Vagina (tissue), 2 donors: ENCODE measurements around the gene NRARP. TPM values are rescaled to one million over a fixed set of nuclear protein-coding genes. Genes with fewer than 3 reads are reported as not detected.
"Not testable (repeated sequence)": the region's sequence is repeated elsewhere in the genome, so short reads cannot be mapped to it uniquely, and the experiment has no call there.

Experiments
- DNase-seq, 2 donors: peaks; one replicate each; pipeline ENCODE4 v3.0.0-alpha.2; 2017; ENCODE audit errors: extremely low spot score in 2 of 2
- H3K27ac ChIP-seq: fragments of 200-600 bp; sonication (generic); one replicate; pipeline ENCODE4 v1.5.1; 2019
- H3K27me3 ChIP-seq: fragments of 200-600 bp; sonication (generic); one replicate; pipeline ENCODE4 v1.5.1; 2019
- H3K36me3 ChIP-seq, 2 donors: fragments of 200-600 bp; sonication (generic); one replicate each; pipeline ENCODE4 v1.5.1; 2017 to 2019
- H3K4me1 ChIP-seq: fragments of 200-600 bp; sonication (generic); one replicate; pipeline ENCODE4 v1.5.1; 2019
- H3K4me3 ChIP-seq, 2 donors: fragments of 200-600 bp; sonication (generic); 1 replicate in 1 of 2; 2 replicates in 1 of 2; pipeline ENCODE4 v1.5.1; 2016 to 2019
- H3K9me3 ChIP-seq: fragments of 200-600 bp; sonication (generic); one replicate; pipeline ENCODE4 v1.5.1; 2019
- CTCF ChIP-seq, 3 experiments: fragments of 450-650 bp in 2 of 3; fragments of 200-600 bp in 1 of 3; sonication (generic) in 1 of 3; IDR thresholded peaks; one replicate each; pipeline ENCODE4 v1.5.1; 2017 to 2019; ENCODE audit warnings: antibody characterized with exemption in 3 of 3, mild to moderate bottlenecking in 2 of 3, moderate library complexity in 2 of 3
- POLR2A ChIP-seq, 2 donors: fragments of 450-650 bp; IDR thresholded peaks; one replicate each; pipeline ENCODE4 v1.6.1; 2017; ENCODE audit warnings: antibody characterized with exemption in 2 of 2, mild to moderate bottlenecking in 2 of 2, moderate library complexity in 2 of 2
- POLR2AphosphoS5 ChIP-seq, 2 donors: sonication (generic); formaldehyde crosslinking; IDR thresholded peaks; one replicate each; pipeline ENCODE4 v1.9.0; 2017; ENCODE audit warnings: antibody characterized with exemption in 2 of 2, mild to moderate bottlenecking in 2 of 2, low read depth in 1 of 2; ENCODE audit not compliant: insufficient read depth in 1 of 2
- intact Hi-C: fragments of 100-400 bp; cut with DNase I; formaldehyde crosslinking; loops from one replicate; pipeline ENCODE4 v1.15.1; 2023
- total RNA-seq: library from RNA; depleted of rRNA; stranded (reverse); fragments of >200 nt; gene quantifications from one replicate; pipeline ENCODE4 v1.2.3, GENCODE V29; 2016

The NRARP gene
- total RNA-seq, 1 donor from 2014 or later = 29.5 TPM

GRCh38 chr9:137263506-137263905 is 38.6 kb downstream of the NRARP start:
- Histone ChIP-seq H3K4me1 (peaks cover 5% of the 10 kb centered on the region), H3K9me3 (no peaks in the 10 kb centered on the region), H3K27ac (no peak overlapping the region), H3K27me3 (no peaks in the 10 kb centered on the region), H3K36me3 (peaks cover 0 to 49% of the 10 kb centered on the region in 2 donors), H3K4me3 (no peak overlapping the region)
- TF ChIP-seq POLR2A (IDR thresholded peaks at IDR 0.05) (no peak), CTCF (IDR thresholded peaks at IDR 0.05) (no peak), POLR2AphosphoS5 (IDR thresholded peaks at IDR 0.05; ENCODE audit: insufficient read depth in 1 of 2, low read depth in 1 of 2) (no peak)
- intact Hi-C loops = no loop called here
- no peak for DNase-seq

- TF ChIP-seq POLR2A (IDR thresholded peaks at IDR 0.05) = no peak
- no peak for TF ChIP-seq POLR2AphosphoS5 (IDR thresholded peaks at IDR 0.05; ENCODE audit: insufficient read depth in 1 of 2, low read depth in 1 of 2)
- no peak for TF ChIP-seq CTCF (IDR thresholded peaks at IDR 0.05)
- H3K36me3 ChIP-seq = peaks cover 0 to 53% of the 10 kb centered on the region in 2 donors
- H3K27me3 ChIP-seq = no peaks in the 10 kb centered on the region
- no peak for DNase-seq
- no peaks in the 10 kb centered on the region for H3K9me3 ChIP-seq
- H3K27ac ChIP-seq = no peak overlapping the region
- H3K4me3 ChIP-seq = no peak overlapping the region
- H3K4me1 ChIP-seq = no peaks in the 10 kb centered on the region
- intact Hi-C loops = no loop called here
Measured at GRCh38 chr9:137262909-137263285, 39.2 kb downstream of the NRARP start.

GRCh38 chr9:137262173-137262908 is 39.7 kb downstream of the NRARP start:
- H3K27ac ChIP-seq, DNase-seq, H3K4me3 ChIP-seq, H3K9me3 ChIP-seq, intact Hi-C loops, H3K27me3 ChIP-seq, H3K4me1 ChIP-seq: not testable (repeated sequence)
- peak; percentile 14 to 34 (median 15) for TF ChIP-seq CTCF (IDR thresholded peaks at IDR 0.05)
- peaks cover 0 to 52% of the 10 kb centered on the region in 2 donors for H3K36me3 ChIP-seq

- H3K27ac ChIP-seq = no peak overlapping the region
- TF ChIP-seq POLR2AphosphoS5 (IDR thresholded peaks at IDR 0.05; ENCODE audit: insufficient read depth in 1 of 2, low read depth in 1 of 2) (no peak), CTCF (IDR thresholded peaks at IDR 0.05) (no peak), POLR2A (IDR thresholded peaks at IDR 0.05) (no peak)
- H3K4me1 ChIP-seq = peaks cover 27% of the 10 kb centered on the region
- no peak for DNase-seq
- H3K36me3 ChIP-seq = peaks cover 0 to 19% of the 10 kb centered on the region in 2 donors
- H3K4me3 ChIP-seq = peak overlapping the region in 1 of 2 donors; percentile 88
- intact Hi-C loops = no loop called here
- H3K9me3 ChIP-seq = no peaks in the 10 kb centered on the region
- no peaks in the 10 kb centered on the region for H3K27me3 ChIP-seq
Measured at GRCh38 chr9:137256856-137257255, 45.2 kb downstream of the NRARP start.

- no peak for DNase-seq
- H3K4me3 ChIP-seq = peak overlapping the region; percentile 78 to 88
- no peak for TF ChIP-seq POLR2A (IDR thresholded peaks at IDR 0.05)
- no peak for TF ChIP-seq POLR2AphosphoS5 (IDR thresholded peaks at IDR 0.05; ENCODE audit: insufficient read depth in 1 of 2, low read depth in 1 of 2)
- no peak for TF ChIP-seq CTCF (IDR thresholded peaks at IDR 0.05)
- H3K36me3 ChIP-seq = peaks cover 0 to 19% of the 10 kb centered on the region in 2 donors
- H3K27me3 ChIP-seq = no peaks in the 10 kb centered on the region
- H3K27ac ChIP-seq = no peak overlapping the region
- intact Hi-C loops = no loop called here
- no peaks in the 10 kb centered on the region for H3K9me3 ChIP-seq
- H3K4me1 ChIP-seq = peaks cover 27% of the 10 kb centered on the region
Measured at GRCh38 chr9:137256362-137256761, 45.7 kb downstream of the NRARP start.
